Measurements from ENCODE around the gene MEI4. TPM values are rescaled to one million over a fixed set of nuclear protein-coding genes. Genes with fewer than 3 reads are reported as not detected.

The MEI4 gene
- total and polyA plus RNA-seq, 10 of the 15 experiments (the other 5 are each of a cell fraction or from before 2014, with no cell fraction given), result 0.03 to 0.04 (median 0.03) TPM; not detected in 7

DNA sequence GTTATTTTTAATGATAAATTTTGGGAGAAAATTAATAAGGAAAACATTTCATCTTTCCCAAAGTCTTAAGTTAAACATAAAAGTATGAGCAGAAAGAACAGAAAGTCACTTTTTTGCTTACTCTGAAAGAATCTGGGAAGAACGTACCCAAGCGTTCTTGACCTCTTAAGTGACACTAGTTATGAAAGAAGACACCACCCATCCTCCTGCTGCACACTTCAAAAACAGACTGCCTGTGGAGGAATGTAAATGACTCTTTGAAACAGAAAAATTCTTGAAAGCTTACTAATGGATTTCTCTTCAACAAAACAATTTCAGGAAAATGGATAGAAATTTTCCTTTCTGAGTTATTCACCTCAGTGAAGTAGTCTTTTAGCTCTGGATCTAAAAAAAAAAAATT is 227.7 kb downstream of the MEI4 start (continued):
- TF ChIP-seq, protein P1, sequence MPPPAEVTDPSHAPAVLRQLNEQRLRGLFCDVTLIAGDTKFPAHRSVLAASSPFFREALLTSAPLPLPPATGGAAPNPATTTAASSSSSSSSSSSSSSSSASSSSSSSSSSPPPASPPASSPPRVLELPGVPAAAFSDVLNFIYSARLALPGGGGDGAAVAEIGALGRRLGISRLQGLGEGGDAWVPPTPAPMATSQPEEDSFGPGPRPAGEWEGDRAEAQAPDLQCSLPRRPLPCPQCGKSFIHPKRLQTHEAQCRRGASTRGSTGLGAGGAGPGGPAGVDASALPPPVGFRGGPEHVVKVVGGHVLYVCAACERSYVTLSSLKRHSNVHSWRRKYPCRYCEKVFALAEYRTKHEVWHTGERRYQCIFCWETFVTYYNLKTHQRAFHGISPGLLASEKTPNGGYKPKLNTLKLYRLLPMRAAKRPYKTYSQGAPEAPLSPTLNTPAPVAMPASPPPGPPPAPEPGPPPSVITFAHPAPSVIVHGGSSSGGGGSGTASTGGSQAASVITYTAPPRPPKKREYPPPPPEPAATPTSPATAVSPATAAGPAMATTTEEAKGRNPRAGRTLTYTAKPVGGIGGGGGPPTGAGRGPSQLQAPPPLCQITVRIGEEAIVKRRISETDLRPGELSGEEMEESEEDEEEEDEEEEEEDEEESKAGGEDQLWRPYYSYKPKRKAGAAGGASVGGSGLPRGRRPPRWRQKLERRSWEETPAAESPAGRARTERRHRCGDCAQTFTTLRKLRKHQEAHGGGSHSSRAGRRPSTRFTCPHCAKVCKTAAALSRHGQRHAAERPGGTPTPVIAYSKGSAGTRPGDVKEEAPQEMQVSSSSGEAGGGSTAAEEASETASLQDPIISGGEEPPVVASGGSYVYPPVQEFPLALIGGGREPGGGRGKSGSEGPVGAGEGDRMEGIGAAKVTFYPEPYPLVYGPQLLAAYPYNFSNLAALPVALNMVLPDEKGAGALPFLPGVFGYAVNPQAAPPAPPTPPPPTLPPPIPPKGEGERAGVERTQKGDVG (CRISPR knock-in tag; IDR thresholded peaks at IDR 0.05), result no peak

DNA sequence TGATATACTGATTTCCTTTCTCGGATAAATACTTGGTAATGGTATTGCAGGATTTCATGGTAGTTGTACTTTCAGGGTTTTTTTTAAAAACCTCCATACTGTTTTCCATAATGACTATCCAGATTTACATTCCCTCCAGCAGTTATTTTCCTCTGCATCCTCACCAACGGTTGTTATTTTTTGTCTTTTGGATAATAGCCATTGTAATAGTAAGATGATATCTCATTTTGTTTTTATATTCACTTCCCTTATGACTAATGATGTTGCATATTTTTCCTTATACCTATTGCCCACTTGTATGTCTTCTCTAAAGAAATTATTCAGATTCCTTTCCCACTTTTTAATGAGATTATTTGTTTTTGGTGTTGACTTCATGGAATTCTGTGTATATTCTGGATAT is 231.0 kb downstream of the MEI4 start:
- Histone ChIP-seq H3K4me2 (ENCODE audit: control insufficient read depth, insufficient read depth) (no peak overlapping the region), H3K36me3 (ENCODE audit: control insufficient read depth in 2 of 2, insufficient read depth in 2 of 2, low read length in 1 of 2) (no peaks in the 10 kb centered on the region), H2AFZ (ENCODE audit: control insufficient read depth, low read depth, low read length) (no peak overlapping the region), H3K4me3 (no peak overlapping the region), H3K79me2 (ENCODE audit: control insufficient read depth, insufficient read depth, low read length) (no peaks in the 10 kb centered on the region), H4K20me1 (ENCODE audit: control insufficient read depth, insufficient read depth) (no peaks in the 10 kb centered on the region), H3K9ac (ENCODE audit: control insufficient read depth, insufficient read depth, low read length) (no peak overlapping the region), H3K9me3 (replicated peaks; ENCODE audit: control insufficient read depth, insufficient read depth, low read length) (no peaks in the 10 kb centered on the region), H3K27me3 (replicated peaks in 1 of 2; ENCODE audit: control insufficient read depth in 2 of 2, insufficient read depth in 2 of 2, low read length in 1 of 2) (no peaks in the 10 kb centered on the region), H3K27ac (ENCODE audit: control insufficient read depth, insufficient read depth) (no peak overlapping the region), H3K4me1 (ENCODE audit: control insufficient read depth, insufficient read depth, low read length) (no peaks in the 10 kb centered on the region)
- WGBS (ENCODE audit: insufficient coverage, insufficient replicate concordance, low lambda C conversion rate, missing lambda C conversion rate), result 19% methylated on average over 2 of the region's 2 CpGs
- FAIRE-seq, result no peak
- no peak for ATAC-seq
- no TSS peak for BruUV-seq (replicated peaks)
- intact Hi-C loops (cut with micrococcal nuclease; ENCODE audit: unreplicated experiment) (no loop called here), in situ Hi-C loops (cut with MboI) (no loop called here)
- DNase-seq (ENCODE audit: low read depth, low spot score), result no peak
- ChIA-PET RAD21 (ENCODE audit: unreplicated experiment) (no interaction called here), POLR2A (no interaction called here), SMC1A (ENCODE audit: uncharacterized antibody, unreplicated experiment) (no interaction called here), CTCF (no interaction called here)
- TF ChIP-seq, protein P2, sequence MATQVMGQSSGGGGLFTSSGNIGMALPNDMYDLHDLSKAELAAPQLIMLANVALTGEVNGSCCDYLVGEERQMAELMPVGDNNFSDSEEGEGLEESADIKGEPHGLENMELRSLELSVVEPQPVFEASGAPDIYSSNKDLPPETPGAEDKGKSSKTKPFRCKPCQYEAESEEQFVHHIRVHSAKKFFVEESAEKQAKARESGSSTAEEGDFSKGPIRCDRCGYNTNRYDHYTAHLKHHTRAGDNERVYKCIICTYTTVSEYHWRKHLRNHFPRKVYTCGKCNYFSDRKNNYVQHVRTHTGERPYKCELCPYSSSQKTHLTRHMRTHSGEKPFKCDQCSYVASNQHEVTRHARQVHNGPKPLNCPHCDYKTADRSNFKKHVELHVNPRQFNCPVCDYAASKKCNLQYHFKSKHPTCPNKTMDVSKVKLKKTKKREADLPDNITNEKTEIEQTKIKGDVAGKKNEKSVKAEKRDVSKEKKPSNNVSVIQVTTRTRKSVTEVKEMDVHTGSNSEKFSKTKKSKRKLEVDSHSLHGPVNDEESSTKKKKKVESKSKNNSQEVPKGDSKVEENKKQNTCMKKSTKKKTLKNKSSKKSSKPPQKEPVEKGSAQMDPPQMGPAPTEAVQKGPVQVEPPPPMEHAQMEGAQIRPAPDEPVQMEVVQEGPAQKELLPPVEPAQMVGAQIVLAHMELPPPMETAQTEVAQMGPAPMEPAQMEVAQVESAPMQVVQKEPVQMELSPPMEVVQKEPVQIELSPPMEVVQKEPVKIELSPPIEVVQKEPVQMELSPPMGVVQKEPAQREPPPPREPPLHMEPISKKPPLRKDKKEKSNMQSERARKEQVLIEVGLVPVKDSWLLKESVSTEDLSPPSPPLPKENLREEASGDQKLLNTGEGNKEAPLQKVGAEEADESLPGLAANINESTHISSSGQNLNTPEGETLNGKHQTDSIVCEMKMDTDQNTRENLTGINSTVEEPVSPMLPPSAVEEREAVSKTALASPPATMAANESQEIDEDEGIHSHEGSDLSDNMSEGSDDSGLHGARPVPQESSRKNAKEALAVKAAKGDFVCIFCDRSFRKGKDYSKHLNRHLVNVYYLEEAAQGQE (IDR thresholded peaks at IDR 0.05; ENCODE audit: low read depth, low read length), result no peak
- TF ChIP-seq, protein P3, sequence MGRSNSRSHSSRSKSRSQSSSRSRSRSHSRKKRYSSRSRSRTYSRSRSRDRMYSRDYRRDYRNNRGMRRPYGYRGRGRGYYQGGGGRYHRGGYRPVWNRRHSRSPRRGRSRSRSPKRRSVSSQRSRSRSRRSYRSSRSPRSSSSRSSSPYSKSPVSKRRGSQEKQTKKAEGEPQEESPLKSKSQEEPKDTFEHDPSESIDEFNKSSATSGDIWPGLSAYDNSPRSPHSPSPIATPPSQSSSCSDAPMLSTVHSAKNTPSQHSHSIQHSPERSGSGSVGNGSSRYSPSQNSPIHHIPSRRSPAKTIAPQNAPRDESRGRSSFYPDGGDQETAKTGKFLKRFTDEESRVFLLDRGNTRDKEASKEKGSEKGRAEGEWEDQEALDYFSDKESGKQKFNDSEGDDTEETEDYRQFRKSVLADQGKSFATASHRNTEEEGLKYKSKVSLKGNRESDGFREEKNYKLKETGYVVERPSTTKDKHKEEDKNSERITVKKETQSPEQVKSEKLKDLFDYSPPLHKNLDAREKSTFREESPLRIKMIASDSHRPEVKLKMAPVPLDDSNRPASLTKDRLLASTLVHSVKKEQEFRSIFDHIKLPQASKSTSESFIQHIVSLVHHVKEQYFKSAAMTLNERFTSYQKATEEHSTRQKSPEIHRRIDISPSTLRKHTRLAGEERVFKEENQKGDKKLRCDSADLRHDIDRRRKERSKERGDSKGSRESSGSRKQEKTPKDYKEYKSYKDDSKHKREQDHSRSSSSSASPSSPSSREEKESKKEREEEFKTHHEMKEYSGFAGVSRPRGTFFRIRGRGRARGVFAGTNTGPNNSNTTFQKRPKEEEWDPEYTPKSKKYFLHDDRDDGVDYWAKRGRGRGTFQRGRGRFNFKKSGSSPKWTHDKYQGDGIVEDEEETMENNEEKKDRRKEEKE (IDR thresholded peaks at IDR 0.05), result no peak
- TF ChIP-seq, protein P4, sequence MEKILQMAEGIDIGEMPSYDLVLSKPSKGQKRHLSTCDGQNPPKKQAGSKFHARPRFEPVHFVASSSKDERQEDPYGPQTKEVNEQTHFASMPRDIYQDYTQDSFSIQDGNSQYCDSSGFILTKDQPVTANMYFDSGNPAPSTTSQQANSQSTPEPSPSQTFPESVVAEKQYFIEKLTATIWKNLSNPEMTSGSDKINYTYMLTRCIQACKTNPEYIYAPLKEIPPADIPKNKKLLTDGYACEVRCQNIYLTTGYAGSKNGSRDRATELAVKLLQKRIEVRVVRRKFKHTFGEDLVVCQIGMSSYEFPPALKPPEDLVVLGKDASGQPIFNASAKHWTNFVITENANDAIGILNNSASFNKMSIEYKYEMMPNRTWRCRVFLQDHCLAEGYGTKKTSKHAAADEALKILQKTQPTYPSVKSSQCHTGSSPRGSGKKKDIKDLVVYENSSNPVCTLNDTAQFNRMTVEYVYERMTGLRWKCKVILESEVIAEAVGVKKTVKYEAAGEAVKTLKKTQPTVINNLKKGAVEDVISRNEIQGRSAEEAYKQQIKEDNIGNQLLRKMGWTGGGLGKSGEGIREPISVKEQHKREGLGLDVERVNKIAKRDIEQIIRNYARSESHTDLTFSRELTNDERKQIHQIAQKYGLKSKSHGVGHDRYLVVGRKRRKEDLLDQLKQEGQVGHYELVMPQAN (conservative IDR thresholded peaks at IDR 0.05), result no peak

Data from GM12878 (cell line).